ENCODE measurements around the gene BLOC1S5.
"Not testable (repeated sequence)": the region's sequence is repeated elsewhere in the genome, so short reads cannot be mapped to it uniquely, and the experiment has no call there.

The BLOC1S5 gene

DNA sequence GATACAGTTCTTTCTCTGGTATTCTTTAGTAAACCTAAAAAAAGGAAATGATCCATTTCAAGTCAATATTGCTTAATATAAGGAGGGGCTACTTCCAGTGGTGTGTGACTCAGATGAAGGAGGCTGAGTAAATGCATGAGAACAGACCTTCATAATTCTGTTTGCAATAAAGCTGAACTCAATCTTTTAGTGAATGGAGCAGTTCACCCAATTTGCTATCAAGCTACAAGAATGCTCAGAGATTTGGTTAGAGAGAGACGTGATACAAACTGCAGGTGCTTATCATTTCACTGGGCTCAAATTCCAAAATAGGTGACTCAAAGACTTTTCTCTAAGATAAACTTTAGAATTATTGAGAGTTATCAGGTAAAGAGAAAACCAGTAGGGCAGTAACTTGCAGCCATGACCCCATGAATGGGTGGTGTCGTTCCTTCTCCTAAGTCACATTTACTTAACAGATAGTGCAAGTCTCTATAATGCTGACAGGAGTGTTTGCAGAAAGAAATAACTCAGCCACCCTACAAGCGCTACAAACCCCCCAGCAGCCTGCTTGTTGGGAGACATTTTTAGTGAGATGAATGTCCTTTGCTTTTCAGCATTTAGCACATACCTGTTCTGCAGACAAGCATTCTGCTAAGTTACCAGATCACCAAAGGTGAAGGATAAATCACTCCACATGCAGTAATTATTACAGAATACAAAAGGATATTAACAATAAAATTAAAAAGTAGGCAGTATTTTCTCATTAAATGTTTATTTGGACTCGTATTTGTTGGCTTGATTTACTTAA, 16.4 kb upstream of the BLOC1S5 start:
- no peak for DNase-seq

DNA sequence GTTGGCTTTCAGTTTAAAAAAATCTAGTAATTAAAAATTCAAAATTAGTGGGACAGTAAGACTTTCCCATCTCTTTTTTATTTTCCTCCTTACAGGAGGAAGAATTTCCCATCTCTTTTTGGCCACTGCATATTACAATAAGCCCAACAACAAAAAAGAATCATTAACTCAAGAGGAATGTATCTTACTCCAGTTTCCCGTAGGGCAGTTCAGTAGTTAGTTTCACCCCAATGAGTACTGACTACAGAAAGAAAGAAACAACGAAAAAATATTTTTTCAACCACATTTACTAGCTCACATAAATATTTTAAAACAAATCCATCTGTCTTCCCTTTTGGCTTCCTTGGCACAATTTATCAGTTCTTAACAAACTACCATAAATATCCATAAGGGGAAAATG, 14.9 kb upstream of the BLOC1S5 start:
- DNase-seq = no peak

- DNase-seq = no peak
Observed at GRCh38 chr6:8077991-8078390, 13.8 kb upstream of the BLOC1S5 start.

DNA sequence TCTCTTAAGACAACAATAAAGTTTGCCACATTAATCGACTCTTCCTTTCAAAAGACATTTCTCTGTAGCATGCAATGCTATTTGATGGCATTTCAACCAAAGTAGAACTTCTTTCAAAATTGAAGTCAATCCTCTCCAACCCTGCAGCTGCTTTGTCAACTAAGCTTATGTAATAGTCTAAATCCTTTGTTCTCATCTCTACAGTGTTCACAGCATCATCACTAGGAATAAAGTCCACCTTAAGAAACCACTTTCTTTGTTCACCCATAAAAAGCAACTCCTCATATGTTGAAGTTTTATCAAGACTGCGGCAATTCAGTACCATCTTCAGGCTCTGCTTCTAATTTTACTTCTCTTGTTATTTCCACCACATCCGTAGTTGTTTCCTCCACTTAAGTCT, 11.5 kb upstream of the BLOC1S5 start:
- no peak for DNase-seq

DNA sequence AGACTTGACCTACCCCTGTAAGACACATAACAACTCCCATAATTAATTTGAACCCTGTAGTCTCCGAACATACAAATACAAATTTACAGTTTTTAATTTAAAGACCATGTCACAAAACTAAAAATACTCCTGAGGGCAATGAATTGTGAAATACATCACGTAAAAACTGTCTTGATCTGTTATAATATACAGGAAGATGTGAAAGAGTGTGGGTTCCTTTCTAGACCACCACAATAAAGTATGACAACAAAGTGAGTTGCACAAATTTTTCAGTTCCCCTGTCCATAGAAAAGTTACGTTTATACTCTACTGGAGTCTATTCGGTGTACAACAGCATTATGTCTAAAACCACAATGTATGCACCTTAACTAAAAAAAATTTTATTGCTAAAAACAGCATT, 11.0 kb upstream of the BLOC1S5 start:
- DNase-seq = no peak

GRCh38 chr6:8074213-8074612, 10.0 kb upstream of the BLOC1S5 start:
- DNase-seq = no peak

- DNase-seq = no peak
Observed at GRCh38 chr6:8073758-8074157, 9.6 kb upstream of the BLOC1S5 start.

DNA sequence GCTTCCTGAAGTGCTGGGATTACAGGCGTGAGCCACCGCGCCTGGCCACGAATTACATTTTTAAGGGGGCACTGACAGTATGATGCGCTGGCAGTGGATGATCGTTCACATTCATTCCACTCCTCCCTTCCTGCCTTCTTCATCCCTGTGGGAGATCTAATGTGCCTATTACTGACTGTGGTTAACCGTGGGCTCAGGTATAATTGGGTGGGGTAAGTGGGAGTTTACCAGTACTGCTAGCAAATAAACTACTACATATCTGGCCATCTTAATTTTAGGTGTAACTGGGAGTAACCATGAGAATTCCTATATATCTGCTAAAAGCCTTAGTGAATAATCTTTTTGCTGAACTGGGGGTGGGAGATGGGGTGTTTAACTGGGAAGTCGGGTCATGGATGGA, 6.5 kb upstream of the BLOC1S5 start:
- no peak for DNase-seq

- no peak for DNase-seq
Observed at GRCh38 chr6:8069631-8070284, 5.6 kb upstream of the BLOC1S5 start.

- no peak for DNase-seq
Observed at GRCh38 chr6:8069151-8069550, 5.0 kb upstream of the BLOC1S5 start.

- no peak for DNase-seq
Observed at GRCh38 chr6:8066108-8066507, 1.9 kb upstream of the BLOC1S5 start.

- peak; percentile 30 to 58 for DNase-seq
Observed at GRCh38 chr6:8065519-8065911, 1.3 kb upstream of the BLOC1S5 start.

- DNase-seq = peak; percentile 15 to 18
Observed at GRCh38 chr6:8064638-8065518, 689 bp upstream of the BLOC1S5 start.

- DNase-seq = no peak
Observed at GRCh38 chr6:8061736-8062135, 2.5 kb downstream of the BLOC1S5 start.

GRCh38 chr6:8060346-8060745, 3.8 kb downstream of the BLOC1S5 start:
- no peak for DNase-seq

DNA sequence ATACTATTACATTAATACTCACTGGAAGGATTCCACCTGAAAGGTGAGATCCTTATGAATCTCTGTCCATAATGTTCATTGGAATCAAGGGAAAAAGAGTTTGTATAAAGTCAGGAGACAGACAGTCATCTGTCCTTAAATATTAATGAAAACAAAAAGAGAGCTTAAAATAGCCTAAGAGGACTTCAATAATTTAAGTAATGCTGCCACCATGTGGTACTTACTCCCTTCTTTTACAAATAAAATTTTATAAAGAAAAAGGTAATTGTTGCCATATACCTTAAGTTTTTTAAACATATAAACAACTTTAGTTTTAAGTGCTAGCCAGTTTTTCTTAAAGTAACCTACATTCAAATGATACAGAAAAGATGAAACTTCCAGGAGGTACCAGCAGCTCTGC, 5.1 kb downstream of the BLOC1S5 start:
- DNase-seq = no peak

DNA sequence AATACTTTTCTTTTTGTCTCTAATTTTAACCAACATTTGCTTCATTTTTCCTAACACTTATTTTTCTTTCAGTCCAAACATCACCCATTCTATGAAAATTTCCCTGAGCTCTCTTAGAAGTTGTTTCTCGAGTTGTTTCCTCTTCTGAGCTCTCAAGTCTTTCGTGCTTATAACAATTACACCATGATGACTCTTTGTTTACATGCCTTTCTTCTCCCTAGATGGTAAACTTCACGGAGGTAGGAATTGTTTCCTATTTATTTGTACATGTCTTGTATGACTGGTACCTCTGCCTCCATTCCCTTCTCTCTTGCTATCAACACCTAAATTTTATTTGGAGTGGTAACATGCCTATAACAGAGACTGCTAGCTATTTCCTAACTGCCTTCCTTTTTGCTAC, 6.4 kb downstream of the BLOC1S5 start:
- DNase-seq = no peak

GRCh38 chr6:8057263-8057662, 6.9 kb downstream of the BLOC1S5 start:
- DNase-seq = no peak

DNA sequence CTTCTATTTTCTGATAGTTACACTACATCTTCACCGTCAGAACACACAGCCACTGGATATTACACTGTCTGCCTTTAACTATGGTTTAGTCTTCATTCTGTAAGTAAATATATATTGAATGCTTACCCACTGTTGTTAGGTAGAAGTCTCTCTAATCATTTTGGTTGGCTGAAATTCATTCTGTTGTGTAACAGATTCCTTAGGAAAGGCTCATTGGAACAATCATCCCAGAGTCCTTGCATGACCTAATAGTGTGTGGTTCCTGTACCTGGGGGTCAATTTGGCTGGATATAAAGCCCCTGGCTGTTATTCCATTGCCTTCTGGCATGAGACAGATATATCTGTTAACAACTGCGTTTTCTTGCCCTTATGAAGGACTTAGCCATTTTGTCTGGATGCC, 9.9 kb downstream of the BLOC1S5 start:
- DNase-seq = no peak

GRCh38 chr6:8047541-8048292, 16.5 kb downstream of the BLOC1S5 start:
- DNase-seq = no peak

- DNase-seq = not testable (repeated sequence)
Observed at GRCh38 chr6:8045769-8046168, 18.4 kb downstream of the BLOC1S5 start.

- DNase-seq = no peak
Observed at GRCh38 chr6:8043221-8043620, 21.0 kb downstream of the BLOC1S5 start.

Data from stimulated activated CD4-positive, alpha-beta T cell treated with anti-CD3 and anti-CD28 coated beads, Interleukin-2, amount 100 ng/mL, for 24 hours (primary cell).